Epithelial cell of esophagus (primary cell): Measurements from ENCODE around the gene TMEM63C.
A peak's percentile ranks its signal among the peaks of the same experiment; 100 is the strongest.

ENCODE experiments used
- DNase-seq: peaks from one replicate; pipeline ENCODE4 v3.0.0; 2010; ENCODE audit warnings: low read depth
- H3K4me3 ChIP-seq: 2 replicates; pipeline ENCODE4 v1.5.1; 2011; ENCODE audit warnings: mild to moderate bottlenecking, low read length, control low read depth
- TF ChIP-seq, protein P1 (sequence below): IDR thresholded peaks from 2 replicates; pipeline ENCODE4 v1.5.1; 2011; ENCODE audit warnings: low read depth, mild to moderate bottlenecking, low read length, control low read depth, inconsistent platforms; ENCODE audit not compliant: insufficient read depth; ENCODE audit errors: missing control alignments

TMEM63C gene

DNA sequence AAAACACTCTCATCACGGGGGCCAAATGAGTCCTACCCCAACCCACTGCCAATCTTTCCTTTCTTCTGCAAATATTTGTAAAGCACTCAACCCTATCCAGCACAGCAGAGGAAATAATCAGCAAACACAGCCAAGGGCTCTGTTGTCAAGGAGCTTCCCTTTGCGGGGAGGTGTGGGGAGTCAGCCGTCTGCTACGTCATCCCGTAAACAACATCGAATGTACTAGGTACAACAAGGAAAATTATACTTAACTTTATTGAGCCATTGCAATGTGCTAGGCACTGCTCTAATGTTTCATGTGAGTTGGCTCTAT, 22.8 kb downstream of the TMEM63C start:
- H3K4me3 ChIP-seq, result no peak overlapping the region
- no peak for DNase-seq
- TF ChIP-seq, protein P1, sequence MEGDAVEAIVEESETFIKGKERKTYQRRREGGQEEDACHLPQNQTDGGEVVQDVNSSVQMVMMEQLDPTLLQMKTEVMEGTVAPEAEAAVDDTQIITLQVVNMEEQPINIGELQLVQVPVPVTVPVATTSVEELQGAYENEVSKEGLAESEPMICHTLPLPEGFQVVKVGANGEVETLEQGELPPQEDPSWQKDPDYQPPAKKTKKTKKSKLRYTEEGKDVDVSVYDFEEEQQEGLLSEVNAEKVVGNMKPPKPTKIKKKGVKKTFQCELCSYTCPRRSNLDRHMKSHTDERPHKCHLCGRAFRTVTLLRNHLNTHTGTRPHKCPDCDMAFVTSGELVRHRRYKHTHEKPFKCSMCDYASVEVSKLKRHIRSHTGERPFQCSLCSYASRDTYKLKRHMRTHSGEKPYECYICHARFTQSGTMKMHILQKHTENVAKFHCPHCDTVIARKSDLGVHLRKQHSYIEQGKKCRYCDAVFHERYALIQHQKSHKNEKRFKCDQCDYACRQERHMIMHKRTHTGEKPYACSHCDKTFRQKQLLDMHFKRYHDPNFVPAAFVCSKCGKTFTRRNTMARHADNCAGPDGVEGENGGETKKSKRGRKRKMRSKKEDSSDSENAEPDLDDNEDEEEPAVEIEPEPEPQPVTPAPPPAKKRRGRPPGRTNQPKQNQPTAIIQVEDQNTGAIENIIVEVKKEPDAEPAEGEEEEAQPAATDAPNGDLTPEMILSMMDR, result no peak

DNA sequence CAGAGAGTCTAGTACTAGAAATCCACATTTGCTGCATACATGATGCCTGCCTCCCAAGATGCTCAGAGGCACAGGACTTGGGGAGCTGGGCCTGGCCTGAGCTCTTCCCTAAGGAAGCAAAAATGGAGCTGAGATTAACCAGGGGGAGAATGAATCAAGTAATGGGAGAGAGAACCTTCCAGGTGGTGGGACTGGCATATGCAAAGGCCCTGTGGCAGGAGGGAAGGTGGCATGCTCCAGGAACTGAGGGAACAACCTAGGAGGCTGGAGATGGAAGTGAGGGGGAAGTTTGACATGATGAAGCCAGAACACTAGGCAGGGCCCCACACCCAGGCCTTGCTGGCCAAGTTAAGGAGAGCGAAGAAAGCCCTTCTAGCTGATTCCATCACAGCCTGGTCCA, 23.3 kb downstream of the TMEM63C start:
- DNase-seq, result no peak
- H3K4me3 ChIP-seq, result no peak overlapping the region
- TF ChIP-seq, protein P1, result no peak

GRCh38 chr14:77205566-77205965, 24.0 kb downstream of the TMEM63C start:
- DNase-seq, result no peak
- TF ChIP-seq, protein P1, result no peak
- no peak overlapping the region for H3K4me3 ChIP-seq

DNA sequence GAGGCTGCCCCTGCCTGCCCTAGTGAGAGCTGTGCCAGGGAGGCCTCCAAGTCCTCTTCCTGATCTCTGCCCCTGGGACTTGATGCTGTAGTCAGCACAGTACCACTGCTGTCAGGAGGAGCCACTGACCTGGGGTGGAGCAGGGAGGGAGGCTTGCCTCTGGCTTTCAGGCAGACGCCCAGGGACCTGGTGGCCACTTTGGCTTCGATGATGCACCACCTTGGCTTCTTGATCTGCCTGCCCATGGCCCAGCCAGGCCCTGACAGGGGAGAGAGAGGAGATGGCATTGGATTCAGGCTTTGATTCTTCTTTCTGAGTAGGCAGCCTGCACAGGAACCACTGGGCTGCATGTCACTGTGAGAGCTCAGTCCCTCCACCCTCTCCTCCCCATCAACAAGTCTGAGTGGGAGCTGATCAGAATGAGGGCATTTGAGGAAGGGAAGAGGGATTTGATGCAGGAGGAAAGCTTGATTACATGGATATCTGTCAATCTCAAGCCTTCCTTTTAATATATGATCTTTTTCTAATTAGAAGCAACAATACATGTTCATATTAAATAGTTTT, 24.7 kb downstream of the TMEM63C start:
- no peak for DNase-seq
- H3K4me3 ChIP-seq, result no peak overlapping the region
- TF ChIP-seq, protein P1, result no peak

GRCh38 chr14:77206877-77207389, 25.3 kb downstream of the TMEM63C start:
- DNase-seq, result no peak
- H3K4me3 ChIP-seq, result no peak overlapping the region
- TF ChIP-seq, protein P1, result no peak

- DNase-seq, result peak; percentile 74
- no peak overlapping the region for H3K4me3 ChIP-seq
- TF ChIP-seq, protein P1, result no peak
Observed at GRCh38 chr14:77208291-77208978, 26.8 kb downstream of the TMEM63C start.

DNA sequence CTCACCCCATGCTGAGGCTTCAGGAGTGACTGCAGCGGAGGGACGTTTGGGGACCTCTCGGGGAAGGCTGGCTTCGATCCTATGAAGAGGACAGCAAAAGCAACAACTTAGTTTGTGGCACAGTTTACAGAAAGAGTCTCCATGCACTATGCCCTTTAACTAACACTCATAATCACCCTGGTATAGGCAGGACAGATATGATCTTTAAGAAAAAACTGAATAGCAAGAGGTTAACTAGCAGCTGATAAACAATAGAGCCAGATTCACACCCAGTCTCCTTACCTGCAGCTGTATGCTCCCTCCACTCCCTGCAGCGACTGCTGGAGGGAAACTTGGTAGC, 27.4 kb downstream of the TMEM63C start:
- TF ChIP-seq, protein P1, result no peak
- DNase-seq, result no peak
- no peak overlapping the region for H3K4me3 ChIP-seq
